ENCODE results near the gene PRKG1.

The PRKG1 gene

GRCh38 chr10:51918884-51919325 lies 844.6 kb downstream of the PRKG1 start:
- no peaks in the 10 kb centered on the region for H3K27me3 ChIP-seq (ENCODE audit: insufficient read depth, low read length, poor library complexity)
- no peaks in the 10 kb centered on the region for H3K4me1 ChIP-seq (ENCODE audit: insufficient read depth, low read length)
- no peaks in the 10 kb centered on the region for H3K36me3 ChIP-seq (ENCODE audit: insufficient read depth, low read length)
- H3K4me3 ChIP-seq (ENCODE audit: low read depth in 1 of 2, low read length in 2 of 2): no peak overlapping the region
- H2AFZ ChIP-seq (ENCODE audit: low read depth, low read length): no peak overlapping the region
- H3K79me2 ChIP-seq (ENCODE audit: insufficient read depth, low read length): no peaks in the 10 kb centered on the region
- no peak overlapping the region for H3K27ac ChIP-seq (ENCODE audit: low read length)
- H4K20me1 ChIP-seq (ENCODE audit: insufficient read depth, low read length): no peaks in the 10 kb centered on the region
- no peak overlapping the region for H3K4me2 ChIP-seq (ENCODE audit: insufficient read depth, low read length)
- no peak overlapping the region for H3K9ac ChIP-seq (ENCODE audit: low read depth, low read length)
- ATAC-seq (ENCODE audit: insufficient read depth, low read depth) (no peak), DNase-seq (no peak)
- TF ChIP-seq EZH2 (IDR thresholded peaks at IDR 0.05; ENCODE audit: borderline replicate concordance, low read depth, low read length, severe bottlenecking) (no peak), CTCF (IDR thresholded peaks at IDR 0.05; ENCODE audit: borderline replicate concordance, extremely low read depth, low read length, poor library complexity, severe bottlenecking) (no peak)
- no peaks in the 10 kb centered on the region for H3K9me3 ChIP-seq (ENCODE audit: insufficient read depth, low read length, severe bottlenecking)

- H3K79me2 ChIP-seq (ENCODE audit: insufficient read depth, low read length): no peaks in the 10 kb centered on the region
- no peak overlapping the region for H2AFZ ChIP-seq (ENCODE audit: low read depth, low read length)
- H3K27ac ChIP-seq (ENCODE audit: low read length): no peak overlapping the region
- H3K27me3 ChIP-seq (ENCODE audit: insufficient read depth, low read length, poor library complexity): no peaks in the 10 kb centered on the region
- no peaks in the 10 kb centered on the region for H3K4me1 ChIP-seq (ENCODE audit: insufficient read depth, low read length)
- H3K36me3 ChIP-seq (ENCODE audit: insufficient read depth, low read length): no peaks in the 10 kb centered on the region
- DNase-seq (no peak), ATAC-seq (ENCODE audit: insufficient read depth, low read depth) (no peak)
- H4K20me1 ChIP-seq (ENCODE audit: insufficient read depth, low read length): no peaks in the 10 kb centered on the region
- no peaks in the 10 kb centered on the region for H3K9me3 ChIP-seq (ENCODE audit: insufficient read depth, low read length, severe bottlenecking)
- H3K9ac ChIP-seq (ENCODE audit: low read depth, low read length): no peak overlapping the region
- H3K4me3 ChIP-seq (ENCODE audit: low read depth in 1 of 2, low read length in 2 of 2): no peak overlapping the region
- TF ChIP-seq CTCF (IDR thresholded peaks at IDR 0.05; ENCODE audit: borderline replicate concordance, extremely low read depth, low read length, poor library complexity, severe bottlenecking): no peak
- no peak for TF ChIP-seq EZH2 (IDR thresholded peaks at IDR 0.05; ENCODE audit: borderline replicate concordance, low read depth, low read length, severe bottlenecking)
- H3K4me2 ChIP-seq (ENCODE audit: insufficient read depth, low read length): no peak overlapping the region
These were observed 846.4 kb downstream of the PRKG1 start for GRCh38 chr10:51920672-51921071.

- Histone ChIP-seq H2AFZ (ENCODE audit: low read depth, low read length) (no peak overlapping the region), H3K9me3 (ENCODE audit: insufficient read depth, low read length, severe bottlenecking) (no peaks in the 10 kb centered on the region), H3K79me2 (ENCODE audit: insufficient read depth, low read length) (no peaks in the 10 kb centered on the region), H3K4me2 (ENCODE audit: insufficient read depth, low read length) (no peak overlapping the region), H3K27ac (ENCODE audit: low read length) (no peak overlapping the region), H3K9ac (ENCODE audit: low read depth, low read length) (no peak overlapping the region), H3K4me1 (ENCODE audit: insufficient read depth, low read length) (no peaks in the 10 kb centered on the region), H3K36me3 (ENCODE audit: insufficient read depth, low read length) (no peaks in the 10 kb centered on the region), H4K20me1 (ENCODE audit: insufficient read depth, low read length) (no peaks in the 10 kb centered on the region), H3K27me3 (ENCODE audit: insufficient read depth, low read length, poor library complexity) (no peaks in the 10 kb centered on the region), H3K4me3 (ENCODE audit: low read depth in 1 of 2, low read length in 2 of 2) (no peak overlapping the region)
- no peak for DNase-seq
- no peak for ATAC-seq (ENCODE audit: insufficient read depth, low read depth)
- TF ChIP-seq CTCF (IDR thresholded peaks at IDR 0.05; ENCODE audit: borderline replicate concordance, extremely low read depth, low read length, poor library complexity, severe bottlenecking): no peak
- TF ChIP-seq EZH2 (IDR thresholded peaks at IDR 0.05; ENCODE audit: borderline replicate concordance, low read depth, low read length, severe bottlenecking): no peak
These were observed 850.1 kb downstream of the PRKG1 start for GRCh38 chr10:51924359-51924758.

GRCh38 chr10:51926337-51926736 lies 852.0 kb downstream of the PRKG1 start:
- no peaks in the 10 kb centered on the region for H4K20me1 ChIP-seq (ENCODE audit: insufficient read depth, low read length)
- H3K36me3 ChIP-seq (ENCODE audit: insufficient read depth, low read length): no peaks in the 10 kb centered on the region
- no peaks in the 10 kb centered on the region for H3K4me1 ChIP-seq (ENCODE audit: insufficient read depth, low read length)
- H3K27ac ChIP-seq (ENCODE audit: low read length): no peak overlapping the region
- H3K9me3 ChIP-seq (ENCODE audit: insufficient read depth, low read length, severe bottlenecking): no peaks in the 10 kb centered on the region
- H3K4me2 ChIP-seq (ENCODE audit: insufficient read depth, low read length): no peak overlapping the region
- TF ChIP-seq EZH2 (IDR thresholded peaks at IDR 0.05; ENCODE audit: borderline replicate concordance, low read depth, low read length, severe bottlenecking) (no peak), CTCF (IDR thresholded peaks at IDR 0.05; ENCODE audit: borderline replicate concordance, extremely low read depth, low read length, poor library complexity, severe bottlenecking) (no peak)
- H3K4me3 ChIP-seq (ENCODE audit: low read depth in 1 of 2, low read length in 2 of 2): no peak overlapping the region
- DNase-seq (no peak), ATAC-seq (ENCODE audit: insufficient read depth, low read depth) (no peak)
- no peak overlapping the region for H3K9ac ChIP-seq (ENCODE audit: low read depth, low read length)
- H3K27me3 ChIP-seq (ENCODE audit: insufficient read depth, low read length, poor library complexity): no peaks in the 10 kb centered on the region
- H2AFZ ChIP-seq (ENCODE audit: low read depth, low read length): no peak overlapping the region
- H3K79me2 ChIP-seq (ENCODE audit: insufficient read depth, low read length): no peaks in the 10 kb centered on the region
